Urothelium cell line (cell line): Measurements from ENCODE around the gene SPOCD1.

Experiments
- DNase-seq: peaks from one replicate; pipeline ENCODE4 v3.0.0; 2011; ENCODE audit warnings: low spot score, mixed read lengths
- FAIRE-seq: peaks from 2 replicates; lab custom pipeline; 2011; peaks lifted over from hg19 to GRCh38; lab: Jason Lieb, UNC

Gene SPOCD1

GRCh38 chr1:31744165-31744888 lies 71.5 kb downstream of the SPOCD1 start:
- FAIRE-seq (no peak), DNase-seq (no peak)

- FAIRE-seq (no peak), DNase-seq (no peak)
Measured at GRCh38 chr1:31742462-31743212, 73.2 kb downstream of the SPOCD1 start.
